WTC11 (cell line): ENCODE results near the gene HPX. TPM values are rescaled to one million over a fixed set of nuclear protein-coding genes. Genes with fewer than 3 reads are reported as not detected.

Source experiments
- ATAC-seq: fragments of 200-7000 bp; cut with Tn5 transposase; 2 replicates; pipeline ENCODE4 v1.10.0; 2021; ENCODE audit warnings: mild to moderate bottlenecking, moderate library complexity
- CTCF ChIA-PET: fragments of 300-600 bp; sonication (Branson Sonifier 250); formaldehyde crosslinking; loops from one replicate; lab custom pipeline; 2021; ENCODE audit warnings: antibody characterized with exemption; lab: Charles Lee
- POLR2A ChIA-PET: fragments of 350-600 bp; sonication (Branson Sonifier 250); formaldehyde crosslinking; loops from one replicate; lab custom pipeline; 2021; ENCODE audit warnings: antibody characterized with exemption; lab: Charles Lee
- DNase-seq: peaks from one replicate; pipeline ENCODE4 v3.0.0; 2021; ENCODE audit warnings: low spot score
- H3K27ac Mint-ChIP-seq: 2 replicates; pipeline ENCODE4 v1.8.0; 2021; ENCODE audit warnings: mixed read lengths
- H3K27me3 Mint-ChIP-seq: 2 replicates; pipeline ENCODE4 v1.8.0; 2021; ENCODE audit warnings: low read depth, mild to moderate bottlenecking, moderate library complexity, mixed read lengths
- H3K36me3 Mint-ChIP-seq: 2 replicates; pipeline ENCODE4 v1.8.0; 2021; ENCODE audit warnings: mixed read lengths
- H3K4me1 Mint-ChIP-seq: 2 replicates; pipeline ENCODE4 v1.8.0; 2022; ENCODE audit warnings: mixed read lengths
- H3K4me3 Mint-ChIP-seq: 2 replicates; pipeline ENCODE4 v1.8.0; 2021; ENCODE audit warnings: mild to moderate bottlenecking, moderate library complexity, mixed read lengths
- H3K9me3 Mint-ChIP-seq: 2 replicates; pipeline ENCODE4 v1.8.0; 2021; ENCODE audit warnings: mixed read lengths
- CREB1 ChIP-seq: sonication (generic); formaldehyde crosslinking; IDR thresholded peaks from 2 replicates; pipeline ENCODE4 v1.8.0; 2023; ENCODE audit warnings: mild to moderate bottlenecking, missing genetic modification reagents
- FOXJ3 ChIP-seq: sonication (generic); formaldehyde crosslinking; IDR thresholded peaks from 2 replicates; pipeline ENCODE4 v1.9.0; 2021; ENCODE audit warnings: missing genetic modification reagents, mild to moderate bottlenecking, borderline replicate concordance
- IRF2 ChIP-seq: sonication (generic); formaldehyde crosslinking; IDR thresholded peaks from 2 replicates; pipeline ENCODE4 v1.8.0; 2022; ENCODE audit warnings: low read depth, missing genetic modification reagents, borderline replicate concordance
- MXD4 ChIP-seq: fragments of 250-450 bp; sonication (Bioruptor Pico); IDR thresholded peaks from 2 replicates; pipeline ENCODE4 v1.8.0; 2021; ENCODE audit warnings: mild to moderate bottlenecking, moderate library complexity, borderline replicate concordance
- NR1H2 ChIP-seq: sonication (generic); formaldehyde crosslinking; IDR thresholded peaks from 2 replicates; pipeline ENCODE4 v1.9.0; 2021; ENCODE audit warnings: mild to moderate bottlenecking, moderate library complexity, missing genetic modification reagents
- PRRX2 ChIP-seq: fragments of 250-450 bp; sonication (Bioruptor Pico); IDR thresholded peaks from 2 replicates; pipeline ENCODE4 v1.8.0; 2021; ENCODE audit warnings: mild to moderate bottlenecking
- RELA ChIP-seq: sonication (generic); formaldehyde crosslinking; IDR thresholded peaks from 2 replicates; pipeline ENCODE4 v1.8.1; 2022; ENCODE audit warnings: missing genetic modification reagents, mild to moderate bottlenecking, borderline replicate concordance
- TEAD1 ChIP-seq: sonication (generic); formaldehyde crosslinking; IDR thresholded peaks from 2 replicates; pipeline ENCODE4 v1.8.0; 2022; ENCODE audit warnings: mild to moderate bottlenecking, missing genetic modification reagents
- ZNF232 ChIP-seq: sonication (generic); formaldehyde crosslinking; IDR thresholded peaks from 2 replicates; pipeline ENCODE4 v1.8.0; 2022; ENCODE audit warnings: mild to moderate bottlenecking, missing genetic modification reagents
- ZNF396 ChIP-seq: fragments of 250-450 bp; sonication (Bioruptor Pico); IDR thresholded peaks from 2 replicates; pipeline ENCODE4 v1.8.0; 2021; ENCODE audit warnings: mild to moderate bottlenecking, moderate library complexity, borderline replicate concordance
- ZNF423 ChIP-seq: fragments of 250-450 bp; sonication (Bioruptor Pico); IDR thresholded peaks from 2 replicates; pipeline ENCODE4 v2.1.2; 2022; ENCODE audit warnings: mild to moderate bottlenecking, moderate library complexity
- total RNA-seq: library from RNA; stranded (reverse); gene quantifications from 3 replicates; pipeline ENCODE4 v1.2.3, GENCODE V29; 2021
- TF ChIP-seq, protein P1 (sequence below): fragments of 200-600 bp; IDR thresholded peaks from 2 replicates; pipeline ENCODE4 v1.8.0; 2022; ENCODE audit warnings: antibody characterized with exemption
- TF ChIP-seq, protein P2 (sequence below): sonication (generic); formaldehyde crosslinking; IDR thresholded peaks from 2 replicates; pipeline ENCODE4 v1.8.1; 2022; ENCODE audit warnings: mild to moderate bottlenecking, moderate library complexity, missing genetic modification reagents
- TF ChIP-seq, protein P3 (sequence below): sonication (generic); formaldehyde crosslinking; IDR thresholded peaks from 2 replicates; pipeline ENCODE4 v1.8.1; 2023; ENCODE audit warnings: mild to moderate bottlenecking, missing genetic modification reagents, moderate library complexity
- TF ChIP-seq, protein P4 (sequence below): sonication (generic); formaldehyde crosslinking; conservative IDR thresholded peaks from 2 replicates; pipeline ENCODE4 v1.8.1; 2022; ENCODE audit warnings: mild to moderate bottlenecking, missing genetic modification reagents
- TF ChIP-seq, protein P5 (sequence below): sonication (generic); formaldehyde crosslinking; IDR thresholded peaks from 2 replicates; pipeline ENCODE4 v1.8.1; 2023; ENCODE audit warnings: mild to moderate bottlenecking, missing genetic modification reagents, moderate library complexity
- TF ChIP-seq, protein P6 (sequence below): sonication (generic); formaldehyde crosslinking; IDR thresholded peaks from 2 replicates; pipeline ENCODE4 v1.8.1; 2023; ENCODE audit warnings: mild to moderate bottlenecking, missing genetic modification reagents, borderline replicate concordance

HPX gene
- total RNA-seq, 1 experiment from 2014 or later: 1.7 TPM

DNA sequence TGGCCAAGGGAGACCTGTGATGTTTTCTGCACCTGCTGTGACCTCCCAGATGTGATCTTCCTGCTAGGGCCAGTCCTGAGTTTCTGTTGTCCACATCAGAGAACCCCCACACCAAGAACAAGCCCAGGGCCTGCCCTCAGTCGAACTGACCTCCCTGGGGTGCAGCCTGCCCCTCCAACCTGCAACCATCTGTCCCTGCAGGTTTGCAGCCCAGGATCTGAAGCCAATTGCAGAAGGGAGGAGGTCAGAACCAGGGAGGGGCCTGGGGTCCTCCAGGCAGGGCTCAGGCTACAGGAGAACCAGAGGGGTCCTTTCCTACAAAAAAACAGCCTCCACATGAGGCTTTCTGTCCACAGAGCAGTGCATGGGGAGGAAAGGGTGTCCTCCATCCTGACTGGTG lies 32.1 kb upstream of the HPX start (continued):
- TF ChIP-seq, protein P1, sequence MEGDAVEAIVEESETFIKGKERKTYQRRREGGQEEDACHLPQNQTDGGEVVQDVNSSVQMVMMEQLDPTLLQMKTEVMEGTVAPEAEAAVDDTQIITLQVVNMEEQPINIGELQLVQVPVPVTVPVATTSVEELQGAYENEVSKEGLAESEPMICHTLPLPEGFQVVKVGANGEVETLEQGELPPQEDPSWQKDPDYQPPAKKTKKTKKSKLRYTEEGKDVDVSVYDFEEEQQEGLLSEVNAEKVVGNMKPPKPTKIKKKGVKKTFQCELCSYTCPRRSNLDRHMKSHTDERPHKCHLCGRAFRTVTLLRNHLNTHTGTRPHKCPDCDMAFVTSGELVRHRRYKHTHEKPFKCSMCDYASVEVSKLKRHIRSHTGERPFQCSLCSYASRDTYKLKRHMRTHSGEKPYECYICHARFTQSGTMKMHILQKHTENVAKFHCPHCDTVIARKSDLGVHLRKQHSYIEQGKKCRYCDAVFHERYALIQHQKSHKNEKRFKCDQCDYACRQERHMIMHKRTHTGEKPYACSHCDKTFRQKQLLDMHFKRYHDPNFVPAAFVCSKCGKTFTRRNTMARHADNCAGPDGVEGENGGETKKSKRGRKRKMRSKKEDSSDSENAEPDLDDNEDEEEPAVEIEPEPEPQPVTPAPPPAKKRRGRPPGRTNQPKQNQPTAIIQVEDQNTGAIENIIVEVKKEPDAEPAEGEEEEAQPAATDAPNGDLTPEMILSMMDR: no peak
- no peak for TF ChIP-seq ZNF423 (CRISPR knock-in tag)

DNA sequence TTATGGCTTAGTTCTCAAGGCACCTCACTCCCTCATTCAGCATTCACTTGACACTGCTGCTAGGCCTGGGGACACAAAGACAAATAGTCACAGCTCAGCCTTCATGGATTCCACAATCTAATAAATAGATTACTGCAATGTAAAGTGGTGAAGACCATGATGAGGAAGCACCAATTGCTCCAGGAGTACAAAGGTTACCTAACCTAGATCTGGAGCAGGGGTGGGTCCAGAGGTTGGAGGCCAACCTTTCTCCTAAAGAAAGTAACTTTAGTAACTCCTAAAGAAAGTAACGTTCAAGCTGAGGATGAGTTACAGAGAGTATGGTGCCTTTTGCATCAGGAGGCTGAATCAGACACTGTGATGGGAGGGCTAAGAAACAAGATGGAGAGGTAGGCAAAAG lies 28.8 kb upstream of the HPX start:
- ChIA-PET CTCF (interaction anchor here (0.8 to 1.8 kb wide), 19 partner anchors 9 to 285 kb away, joined by 3 to 33 read pairs (median 4); partner anchors contain the start of genes ARFIP2, MRPL17 and TIMM10B), POLR2A (interaction anchor here (1.3 to 1.4 kb wide), 2 partner anchors 12 to 91 kb away, joined by 7 to 15 read pairs; partner anchors contain the start of genes ARFIP2 and TIMM10B)
- Mint-ChIP-seq H3K27me3 (peaks cover 12% of the 10 kb centered on the region), H3K27ac (no peak overlapping the region), H3K36me3 (no peaks in the 10 kb centered on the region), H3K4me3 (no peak overlapping the region), H3K4me1 (peaks cover 13% of the 10 kb centered on the region), H3K9me3 (no peaks in the 10 kb centered on the region)
- no peak for TF ChIP-seq PRRX2 (CRISPR knock-in tag)
- no peak for TF ChIP-seq MXD4 (CRISPR knock-in tag)
- TF ChIP-seq, protein P2, sequence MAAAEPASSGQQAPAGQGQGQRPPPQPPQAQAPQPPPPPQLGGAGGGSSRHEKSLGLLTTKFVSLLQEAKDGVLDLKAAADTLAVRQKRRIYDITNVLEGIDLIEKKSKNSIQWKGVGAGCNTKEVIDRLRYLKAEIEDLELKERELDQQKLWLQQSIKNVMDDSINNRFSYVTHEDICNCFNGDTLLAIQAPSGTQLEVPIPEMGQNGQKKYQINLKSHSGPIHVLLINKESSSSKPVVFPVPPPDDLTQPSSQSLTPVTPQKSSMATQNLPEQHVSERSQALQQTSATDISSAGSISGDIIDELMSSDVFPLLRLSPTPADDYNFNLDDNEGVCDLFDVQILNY (CRISPR knock-in tag): no peak
- no peak for TF ChIP-seq FOXJ3 (CRISPR knock-in tag)
- TF ChIP-seq, protein P1: no peak
- TF ChIP-seq ZNF232 (CRISPR knock-in tag): no peak
- TF ChIP-seq, protein P3, sequence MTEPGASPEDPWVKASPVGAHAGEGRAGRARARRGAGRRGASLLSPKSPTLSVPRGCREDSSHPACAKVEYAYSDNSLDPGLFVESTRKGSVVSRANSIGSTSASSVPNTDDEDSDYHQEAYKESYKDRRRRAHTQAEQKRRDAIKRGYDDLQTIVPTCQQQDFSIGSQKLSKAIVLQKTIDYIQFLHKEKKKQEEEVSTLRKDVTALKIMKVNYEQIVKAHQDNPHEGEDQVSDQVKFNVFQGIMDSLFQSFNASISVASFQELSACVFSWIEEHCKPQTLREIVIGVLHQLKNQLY (CRISPR knock-in tag): no peak
- TF ChIP-seq NR1H2 (CRISPR knock-in tag): no peak
- TF ChIP-seq IRF2 (CRISPR knock-in tag): no peak
- no peak for TF ChIP-seq TEAD1
- TF ChIP-seq, protein P4, sequence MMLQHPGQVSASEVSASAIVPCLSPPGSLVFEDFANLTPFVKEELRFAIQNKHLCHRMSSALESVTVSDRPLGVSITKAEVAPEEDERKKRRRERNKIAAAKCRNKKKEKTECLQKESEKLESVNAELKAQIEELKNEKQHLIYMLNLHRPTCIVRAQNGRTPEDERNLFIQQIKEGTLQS (CRISPR knock-in tag): no peak
- TF ChIP-seq, protein P5, sequence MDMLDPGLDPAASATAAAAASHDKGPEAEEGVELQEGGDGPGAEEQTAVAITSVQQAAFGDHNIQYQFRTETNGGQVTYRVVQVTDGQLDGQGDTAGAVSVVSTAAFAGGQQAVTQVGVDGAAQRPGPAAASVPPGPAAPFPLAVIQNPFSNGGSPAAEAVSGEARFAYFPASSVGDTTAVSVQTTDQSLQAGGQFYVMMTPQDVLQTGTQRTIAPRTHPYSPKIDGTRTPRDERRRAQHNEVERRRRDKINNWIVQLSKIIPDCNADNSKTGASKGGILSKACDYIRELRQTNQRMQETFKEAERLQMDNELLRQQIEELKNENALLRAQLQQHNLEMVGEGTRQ (CRISPR knock-in tag): no peak
- no peak for TF ChIP-seq ZNF396 (CRISPR knock-in tag)
- TF ChIP-seq, protein P6, sequence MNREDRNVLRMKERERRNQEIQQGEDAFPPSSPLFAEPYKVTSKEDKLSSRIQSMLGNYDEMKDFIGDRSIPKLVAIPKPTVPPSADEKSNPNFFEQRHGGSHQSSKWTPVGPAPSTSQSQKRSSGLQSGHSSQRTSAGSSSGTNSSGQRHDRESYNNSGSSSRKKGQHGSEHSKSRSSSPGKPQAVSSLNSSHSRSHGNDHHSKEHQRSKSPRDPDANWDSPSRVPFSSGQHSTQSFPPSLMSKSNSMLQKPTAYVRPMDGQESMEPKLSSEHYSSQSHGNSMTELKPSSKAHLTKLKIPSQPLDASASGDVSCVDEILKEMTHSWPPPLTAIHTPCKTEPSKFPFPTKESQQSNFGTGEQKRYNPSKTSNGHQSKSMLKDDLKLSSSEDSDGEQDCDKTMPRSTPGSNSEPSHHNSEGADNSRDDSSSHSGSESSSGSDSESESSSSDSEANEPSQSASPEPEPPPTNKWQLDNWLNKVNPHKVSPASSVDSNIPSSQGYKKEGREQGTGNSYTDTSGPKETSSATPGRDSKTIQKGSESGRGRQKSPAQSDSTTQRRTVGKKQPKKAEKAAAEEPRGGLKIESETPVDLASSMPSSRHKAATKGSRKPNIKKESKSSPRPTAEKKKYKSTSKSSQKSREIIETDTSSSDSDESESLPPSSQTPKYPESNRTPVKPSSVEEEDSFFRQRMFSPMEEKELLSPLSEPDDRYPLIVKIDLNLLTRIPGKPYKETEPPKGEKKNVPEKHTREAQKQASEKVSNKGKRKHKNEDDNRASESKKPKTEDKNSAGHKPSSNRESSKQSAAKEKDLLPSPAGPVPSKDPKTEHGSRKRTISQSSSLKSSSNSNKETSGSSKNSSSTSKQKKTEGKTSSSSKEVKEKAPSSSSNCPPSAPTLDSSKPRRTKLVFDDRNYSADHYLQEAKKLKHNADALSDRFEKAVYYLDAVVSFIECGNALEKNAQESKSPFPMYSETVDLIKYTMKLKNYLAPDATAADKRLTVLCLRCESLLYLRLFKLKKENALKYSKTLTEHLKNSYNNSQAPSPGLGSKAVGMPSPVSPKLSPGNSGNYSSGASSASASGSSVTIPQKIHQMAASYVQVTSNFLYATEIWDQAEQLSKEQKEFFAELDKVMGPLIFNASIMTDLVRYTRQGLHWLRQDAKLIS (CRISPR knock-in tag): no peak
- TF ChIP-seq CREB1 (CRISPR knock-in tag): no peak
- TF ChIP-seq RELA: no peak
- no peak for TF ChIP-seq ZNF423 (CRISPR knock-in tag)
- ATAC-seq: no peak
- DNase-seq: no peak
